RWPE1 (cell line): ENCODE measurements around the gene PRH1.

Experiments used
- CTCF ChIA-PET: fragments of 350-600 bp; sonication (Branson Sonifier 250); formaldehyde crosslinking; extraction: SDS; loops from one replicate; lab custom pipeline; 2021; lab: Yijun Ruan, JAX
- POLR2A ChIA-PET: fragments of 400-600 bp; formaldehyde crosslinking; extraction: SDS; loops from one replicate; lab custom pipeline; 2020; ENCODE audit warnings: antibody characterized with exemption; ENCODE audit not compliant: low non-redundant PET; lab: Yijun Ruan, JAX
- DNase-seq: peaks from one replicate; pipeline ENCODE4 v3.0.0; 2012; ENCODE audit warnings: low spot score
- H3K27ac ChIP-seq: fragments of 450-650 bp; 2 replicates; pipeline ENCODE4 v1.5.1; 2017
- TF ChIP-seq, protein P1 (sequence below): fragments of 450-650 bp; conservative IDR thresholded peaks from 2 replicates; pipeline ENCODE4 v1.5.1; 2017; ENCODE audit warnings: low read depth, mild to moderate bottlenecking

Gene PRH1

DNA sequence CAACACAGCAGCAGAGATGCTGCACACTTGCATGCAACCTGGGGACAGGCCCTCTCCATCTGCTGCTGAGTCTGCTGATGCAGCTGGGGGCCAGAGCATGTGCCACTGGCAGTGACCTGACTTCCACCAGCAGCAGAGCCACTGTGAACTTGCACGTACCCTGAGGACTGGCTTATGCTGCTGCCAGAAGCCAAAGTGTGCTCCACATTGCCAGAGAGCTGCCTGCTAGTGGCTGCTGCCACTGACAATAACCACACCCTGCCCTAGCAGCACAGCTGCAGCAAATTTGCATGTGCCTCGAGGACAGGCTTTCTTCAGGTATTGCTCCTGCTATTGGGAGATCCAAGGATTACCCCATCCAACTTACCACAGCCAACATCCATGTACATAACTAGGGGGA lies 30.3 kb downstream of the PRH1 start:
- POLR2A ChIA-PET, result no interaction called here
- CTCF ChIA-PET, result no interaction called here
- TF ChIP-seq, protein P1, sequence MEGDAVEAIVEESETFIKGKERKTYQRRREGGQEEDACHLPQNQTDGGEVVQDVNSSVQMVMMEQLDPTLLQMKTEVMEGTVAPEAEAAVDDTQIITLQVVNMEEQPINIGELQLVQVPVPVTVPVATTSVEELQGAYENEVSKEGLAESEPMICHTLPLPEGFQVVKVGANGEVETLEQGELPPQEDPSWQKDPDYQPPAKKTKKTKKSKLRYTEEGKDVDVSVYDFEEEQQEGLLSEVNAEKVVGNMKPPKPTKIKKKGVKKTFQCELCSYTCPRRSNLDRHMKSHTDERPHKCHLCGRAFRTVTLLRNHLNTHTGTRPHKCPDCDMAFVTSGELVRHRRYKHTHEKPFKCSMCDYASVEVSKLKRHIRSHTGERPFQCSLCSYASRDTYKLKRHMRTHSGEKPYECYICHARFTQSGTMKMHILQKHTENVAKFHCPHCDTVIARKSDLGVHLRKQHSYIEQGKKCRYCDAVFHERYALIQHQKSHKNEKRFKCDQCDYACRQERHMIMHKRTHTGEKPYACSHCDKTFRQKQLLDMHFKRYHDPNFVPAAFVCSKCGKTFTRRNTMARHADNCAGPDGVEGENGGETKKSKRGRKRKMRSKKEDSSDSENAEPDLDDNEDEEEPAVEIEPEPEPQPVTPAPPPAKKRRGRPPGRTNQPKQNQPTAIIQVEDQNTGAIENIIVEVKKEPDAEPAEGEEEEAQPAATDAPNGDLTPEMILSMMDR, result no peak
- DNase-seq, result no peak
- H3K27ac ChIP-seq, result no peak overlapping the region

DNA sequence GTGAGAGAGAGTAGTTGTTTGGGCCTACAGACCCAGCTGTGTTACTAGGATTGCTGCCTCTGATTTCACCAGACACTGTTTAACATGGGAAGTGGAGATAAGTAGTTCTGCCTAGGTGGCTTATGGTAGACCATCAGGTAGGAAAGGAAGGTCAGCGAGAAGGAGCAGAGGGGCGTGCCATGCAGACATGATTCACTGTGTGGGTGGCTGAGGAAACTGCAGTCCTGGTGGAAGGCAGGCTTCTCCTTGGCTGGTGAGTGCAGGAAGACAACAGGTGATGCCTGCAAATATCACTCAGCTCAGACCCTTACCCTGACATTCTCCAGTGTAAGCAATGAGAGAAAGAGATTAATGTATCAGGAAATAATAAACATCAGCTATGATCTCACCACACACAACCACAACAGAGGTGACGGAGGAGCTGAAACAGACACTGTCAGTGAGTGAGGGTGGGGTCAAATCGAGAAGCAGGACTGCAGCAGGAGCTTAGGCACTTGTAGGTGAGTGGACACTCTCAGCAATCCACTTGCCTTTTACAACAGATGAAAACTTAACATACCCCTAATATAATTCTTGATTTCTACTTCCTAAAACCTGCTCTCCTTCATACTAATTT lies 32.7 kb downstream of the PRH1 start:
- DNase-seq, result peak; percentile 4
- ChIA-PET POLR2A (no interaction called here), CTCF (no interaction called here)
- no peak overlapping the region for H3K27ac ChIP-seq
- TF ChIP-seq, protein P1, result no peak

DNA sequence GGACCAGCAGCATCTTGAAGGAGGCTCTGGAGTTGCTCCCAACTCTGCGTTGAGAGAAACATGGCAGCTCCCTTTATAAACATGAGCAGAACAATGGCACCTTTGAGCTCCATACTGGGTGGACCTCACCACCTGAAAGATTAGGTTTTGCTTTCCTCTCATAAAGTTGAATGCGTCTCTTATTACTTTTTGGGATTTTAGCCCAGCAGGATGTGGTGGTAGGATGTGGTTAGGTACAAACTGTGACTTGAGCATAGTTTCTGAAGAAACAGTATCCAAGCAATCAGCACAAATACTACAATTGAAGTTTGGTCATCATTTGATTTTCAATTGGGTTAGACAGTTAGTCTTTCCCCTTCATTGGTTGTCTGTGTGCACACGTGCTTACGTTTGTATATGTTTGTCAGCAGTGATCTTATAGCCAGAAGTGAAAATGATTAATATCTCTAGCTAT lies 34.6 kb downstream of the PRH1 start, which contains the start of gene PRR4:
TSS of gene PRR4 (minus strand) at position 51 of the 454 bp plus-strand sequence. CDS start at position 13, 38 bp downstream.
- ChIA-PET CTCF (no interaction called here), POLR2A (no interaction called here)
- TF ChIP-seq, protein P1, result no peak
- H3K27ac ChIP-seq, result no peak within 1 kb of the TSS
- DNase-seq, result no peak

DNA sequence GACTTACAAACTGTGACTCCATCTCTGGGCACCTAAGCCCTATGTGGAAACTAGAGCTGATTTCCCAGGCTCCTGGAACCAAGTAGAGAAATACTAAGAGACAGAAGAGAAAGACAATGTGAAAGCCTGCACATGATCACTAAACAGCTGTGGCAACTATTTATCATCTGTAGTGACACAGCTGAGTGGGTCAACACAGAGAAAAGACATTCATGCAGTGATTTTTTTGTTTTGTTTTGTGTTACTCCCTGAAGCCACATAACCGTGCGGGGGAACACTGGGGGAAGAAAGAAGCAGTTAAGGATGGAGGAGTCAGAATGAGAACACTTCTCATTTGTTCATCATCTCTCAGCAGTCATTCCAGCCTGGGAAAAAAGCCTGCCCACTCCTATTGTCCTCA lies 36.3 kb downstream of the PRH1 start:
- CTCF ChIA-PET, result no interaction called here
- POLR2A ChIA-PET, result no interaction called here

DNA sequence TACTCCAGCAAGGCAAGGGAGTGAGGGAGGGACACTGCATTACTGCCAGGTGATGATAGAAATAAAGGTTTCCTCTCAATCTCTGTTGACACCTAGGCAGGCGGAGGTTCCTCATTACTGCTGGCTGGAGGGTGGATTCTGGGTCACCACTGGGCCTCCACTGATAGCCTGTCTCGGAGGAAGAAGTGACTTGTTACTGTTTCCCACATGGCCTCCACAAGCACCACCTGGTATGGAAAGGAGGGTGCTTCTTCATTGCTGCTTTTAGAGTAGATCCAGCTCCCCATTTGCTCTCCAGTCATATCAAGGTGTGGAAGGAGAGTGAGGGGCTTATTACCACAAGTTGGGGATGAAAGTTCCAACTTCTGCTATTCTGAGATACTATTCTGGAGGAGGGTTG lies 41.2 kb downstream of the PRH1 start:
- POLR2A ChIA-PET, result no interaction called here
- TF ChIP-seq, protein P1, result no peak
- no peak for DNase-seq
- CTCF ChIA-PET, result interaction anchor here (0.7 kb wide), 1 partner anchor 1314 kb away, joined by 3 read pairs; no protein-coding TSS in a partner anchor
- H3K27ac ChIP-seq, result no peak overlapping the region

More for the DNA sequence above, 36.3 kb downstream of the PRH1 start:
- TF ChIP-seq, protein P1, result no peak
- DNase-seq, result no peak
- no peak overlapping the region for H3K27ac ChIP-seq

DNA sequence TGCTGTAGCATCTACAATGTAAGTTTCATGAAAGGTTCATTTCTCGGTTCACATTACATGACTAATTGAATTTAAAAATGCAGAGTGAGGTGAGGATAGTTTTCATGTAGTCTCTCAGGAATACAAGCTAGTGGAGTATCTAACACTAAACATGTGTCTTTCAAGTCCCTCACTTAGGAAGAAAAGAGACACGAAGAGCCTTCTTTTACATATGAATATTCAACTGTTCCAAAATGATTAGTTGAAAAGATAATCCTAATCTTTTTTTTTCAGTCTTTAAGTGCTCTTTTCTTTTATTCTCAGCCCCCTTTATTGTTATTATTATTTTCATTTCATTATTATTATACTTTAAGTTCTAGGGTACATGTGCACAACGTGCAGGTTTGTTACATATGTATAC lies 45.6 kb downstream of the PRH1 start:
- ChIA-PET CTCF (no interaction called here), POLR2A (no interaction called here)
- no peak overlapping the region for H3K27ac ChIP-seq
- no peak for DNase-seq
- TF ChIP-seq, protein P1, result no peak
